ENCODE results near the gene PRKCA.
A peak's percentile ranks its signal among the peaks of the same experiment; 100 is the strongest.

PRKCA gene

DNA sequence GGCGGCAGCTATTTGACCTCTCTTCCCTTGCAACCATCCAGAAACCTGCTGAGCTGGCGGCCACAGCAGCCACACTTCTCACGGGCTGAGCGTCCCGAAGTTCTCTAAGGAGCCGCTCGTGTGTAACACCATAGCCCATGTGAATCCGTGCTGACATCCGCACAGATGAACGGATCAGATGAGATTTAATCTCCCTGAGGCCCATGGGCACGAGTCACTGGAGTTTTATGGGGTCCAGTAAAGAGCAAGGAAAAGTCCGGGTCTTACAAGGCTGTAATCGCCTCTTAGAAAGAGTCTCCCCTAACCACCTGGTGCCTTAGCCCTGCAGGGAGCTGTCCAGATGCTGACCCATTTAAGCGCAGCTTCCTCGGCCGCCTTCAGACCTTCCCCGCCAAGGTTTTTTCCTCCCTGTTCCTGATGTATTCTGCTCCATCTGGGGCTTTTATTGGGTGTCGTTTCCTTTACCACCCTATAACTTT is 527.0 kb downstream of the PRKCA start:
- peak; percentile 35 for DNase-seq (ENCODE audit: low read depth)
- TF ChIP-seq, protein P1, sequence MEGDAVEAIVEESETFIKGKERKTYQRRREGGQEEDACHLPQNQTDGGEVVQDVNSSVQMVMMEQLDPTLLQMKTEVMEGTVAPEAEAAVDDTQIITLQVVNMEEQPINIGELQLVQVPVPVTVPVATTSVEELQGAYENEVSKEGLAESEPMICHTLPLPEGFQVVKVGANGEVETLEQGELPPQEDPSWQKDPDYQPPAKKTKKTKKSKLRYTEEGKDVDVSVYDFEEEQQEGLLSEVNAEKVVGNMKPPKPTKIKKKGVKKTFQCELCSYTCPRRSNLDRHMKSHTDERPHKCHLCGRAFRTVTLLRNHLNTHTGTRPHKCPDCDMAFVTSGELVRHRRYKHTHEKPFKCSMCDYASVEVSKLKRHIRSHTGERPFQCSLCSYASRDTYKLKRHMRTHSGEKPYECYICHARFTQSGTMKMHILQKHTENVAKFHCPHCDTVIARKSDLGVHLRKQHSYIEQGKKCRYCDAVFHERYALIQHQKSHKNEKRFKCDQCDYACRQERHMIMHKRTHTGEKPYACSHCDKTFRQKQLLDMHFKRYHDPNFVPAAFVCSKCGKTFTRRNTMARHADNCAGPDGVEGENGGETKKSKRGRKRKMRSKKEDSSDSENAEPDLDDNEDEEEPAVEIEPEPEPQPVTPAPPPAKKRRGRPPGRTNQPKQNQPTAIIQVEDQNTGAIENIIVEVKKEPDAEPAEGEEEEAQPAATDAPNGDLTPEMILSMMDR (IDR thresholded peaks at IDR 0.05; ENCODE audit: control insufficient read depth, extremely low read depth, insufficient read depth): no peak
- no peak overlapping the region for H3K4me3 ChIP-seq (ENCODE audit: low read depth, low read length)

DNA sequence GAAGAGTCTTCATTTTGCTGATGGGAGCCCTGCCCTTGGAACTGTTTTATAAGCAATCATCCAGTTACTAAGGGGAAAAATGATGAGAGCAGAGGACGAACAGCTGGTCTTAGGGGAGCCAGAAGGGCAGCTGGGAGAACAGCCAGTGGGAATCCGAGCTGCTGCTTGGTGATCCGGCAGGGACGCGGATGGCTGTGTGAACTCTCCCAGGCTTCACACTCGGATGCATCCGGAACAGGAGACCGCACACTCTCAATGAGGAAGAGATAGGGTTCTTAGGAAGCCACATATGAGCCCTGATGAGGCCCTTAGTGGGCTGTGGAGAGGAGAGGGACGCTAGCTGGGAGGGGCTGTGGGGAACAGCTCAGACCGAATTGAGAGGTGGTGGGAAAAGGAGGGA is 527.5 kb downstream of the PRKCA start:
- TF ChIP-seq, protein P1 (IDR thresholded peaks at IDR 0.05; ENCODE audit: control insufficient read depth, extremely low read depth, insufficient read depth): no peak
- DNase-seq (ENCODE audit: low read depth): no peak
- no peak overlapping the region for H3K4me3 ChIP-seq (ENCODE audit: low read depth, low read length)

GRCh38 chr17:66830451-66830850 is 528.0 kb downstream of the PRKCA start:
- H3K4me3 ChIP-seq (ENCODE audit: low read depth, low read length): no peak overlapping the region
- DNase-seq (ENCODE audit: low read depth): no peak
- TF ChIP-seq, protein P1 (IDR thresholded peaks at IDR 0.05; ENCODE audit: control insufficient read depth, extremely low read depth, insufficient read depth): no peak

GRCh38 chr17:66831383-66832210 is 529.2 kb downstream of the PRKCA start:
- no peak overlapping the region for H3K4me3 ChIP-seq (ENCODE audit: low read depth, low read length)
- TF ChIP-seq, protein P1 (IDR thresholded peaks at IDR 0.05; ENCODE audit: control insufficient read depth, extremely low read depth, insufficient read depth): no peak
- no peak for DNase-seq (ENCODE audit: low read depth)

DNA sequence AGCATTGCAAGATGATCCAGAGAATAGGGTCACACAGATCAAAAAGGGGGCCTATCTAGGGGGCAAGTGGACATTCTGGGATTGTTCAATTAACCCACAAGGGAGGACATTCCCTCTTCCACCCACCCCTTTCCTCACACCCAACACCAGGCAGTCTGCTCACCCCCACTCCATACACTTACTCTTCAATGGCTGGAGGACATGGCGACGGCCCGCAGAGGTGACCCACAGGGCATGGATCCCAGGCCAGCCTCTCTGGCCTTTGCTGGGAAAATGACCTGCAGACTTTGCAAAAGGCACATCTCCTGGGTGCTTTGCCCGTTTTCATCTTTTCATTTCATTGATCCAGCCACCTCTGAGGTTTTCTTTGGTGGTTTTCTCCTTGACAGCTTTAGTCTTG is 530.8 kb downstream of the PRKCA start:
- H3K4me3 ChIP-seq (ENCODE audit: low read depth, low read length): no peak overlapping the region
- DNase-seq (ENCODE audit: low read depth): no peak
- TF ChIP-seq, protein P1 (IDR thresholded peaks at IDR 0.05; ENCODE audit: control insufficient read depth, extremely low read depth, insufficient read depth): no peak

GRCh38 chr17:66834426-66834918 is 532.1 kb downstream of the PRKCA start:
- no peak for DNase-seq (ENCODE audit: low read depth)
- TF ChIP-seq, protein P1 (IDR thresholded peaks at IDR 0.05; ENCODE audit: control insufficient read depth, extremely low read depth, insufficient read depth): no peak
- no peak overlapping the region for H3K4me3 ChIP-seq (ENCODE audit: low read depth, low read length)
